ENCODE results near the gene CERK.

CERK gene

DNA sequence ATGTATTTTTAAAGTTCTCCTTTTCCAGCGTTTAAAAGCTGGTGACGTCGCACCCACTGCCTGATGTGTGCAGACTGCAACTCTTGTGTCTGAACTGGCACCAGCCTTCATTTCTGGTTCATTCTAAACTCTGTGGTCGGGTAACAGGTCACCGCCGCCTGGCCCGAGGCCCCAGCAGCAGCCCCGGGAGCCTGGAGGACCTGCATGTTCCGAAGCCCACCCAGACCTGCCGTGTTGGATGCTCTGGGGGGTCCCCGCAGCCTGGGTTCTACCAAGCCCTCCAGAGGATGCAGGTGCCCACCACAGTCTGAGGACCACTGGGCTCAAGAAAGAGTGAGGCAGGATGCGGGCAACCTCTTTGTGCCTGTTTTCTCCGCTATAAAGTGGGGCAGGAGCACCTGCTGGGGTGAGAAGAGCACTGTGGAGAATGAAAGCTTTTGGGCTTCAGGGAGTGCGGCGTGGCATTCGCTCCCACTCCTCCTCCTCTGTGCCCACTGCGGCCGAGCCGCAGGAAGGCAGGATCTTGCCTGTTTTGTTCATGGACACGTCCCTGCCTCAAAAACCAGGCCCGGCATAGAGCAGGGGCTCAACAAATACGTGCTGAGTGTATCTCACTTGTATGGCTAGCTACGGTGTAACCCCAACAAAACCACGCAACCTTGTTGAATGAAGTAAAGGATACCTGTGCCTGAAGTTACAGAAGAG, 40.1 kb downstream of the CERK start:
- no peak for DNase-seq

DNA sequence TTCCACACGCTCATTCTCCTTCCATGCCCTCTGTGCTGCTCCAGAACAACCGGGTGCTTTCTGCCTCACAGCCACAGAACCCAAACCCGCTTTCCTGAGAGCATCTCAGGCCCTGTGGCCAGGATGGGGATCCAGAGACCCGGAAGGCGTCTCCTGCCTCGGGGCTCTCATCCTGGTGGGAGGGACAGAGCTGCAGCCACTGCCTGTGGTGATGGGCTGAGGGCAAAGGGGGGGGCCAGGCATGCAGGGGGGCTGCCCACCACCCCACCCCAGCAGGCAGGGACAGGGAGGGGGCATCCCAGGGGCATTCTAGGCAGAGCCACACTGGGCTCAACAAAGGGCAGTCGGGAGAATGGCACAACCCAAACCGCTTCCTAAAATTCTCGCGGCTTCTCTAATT, 41.4 kb downstream of the CERK start:
- no peak for DNase-seq

DNA sequence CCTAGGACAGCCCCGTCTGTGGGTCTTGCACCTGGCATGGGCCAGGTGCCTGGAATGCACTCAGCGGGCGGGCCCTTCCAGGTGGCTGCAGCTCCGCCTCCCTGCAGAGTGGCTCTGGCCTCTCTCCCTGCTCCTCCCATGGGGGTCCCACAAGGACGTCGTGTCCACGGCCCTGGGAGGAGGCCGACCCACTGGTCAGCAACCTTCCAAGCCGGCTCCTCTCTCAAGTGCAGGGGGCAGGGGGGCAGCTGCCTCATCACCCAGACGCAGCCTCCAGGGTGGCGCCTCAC, 41.9 kb downstream of the CERK start:
- DNase-seq = no peak

DNA sequence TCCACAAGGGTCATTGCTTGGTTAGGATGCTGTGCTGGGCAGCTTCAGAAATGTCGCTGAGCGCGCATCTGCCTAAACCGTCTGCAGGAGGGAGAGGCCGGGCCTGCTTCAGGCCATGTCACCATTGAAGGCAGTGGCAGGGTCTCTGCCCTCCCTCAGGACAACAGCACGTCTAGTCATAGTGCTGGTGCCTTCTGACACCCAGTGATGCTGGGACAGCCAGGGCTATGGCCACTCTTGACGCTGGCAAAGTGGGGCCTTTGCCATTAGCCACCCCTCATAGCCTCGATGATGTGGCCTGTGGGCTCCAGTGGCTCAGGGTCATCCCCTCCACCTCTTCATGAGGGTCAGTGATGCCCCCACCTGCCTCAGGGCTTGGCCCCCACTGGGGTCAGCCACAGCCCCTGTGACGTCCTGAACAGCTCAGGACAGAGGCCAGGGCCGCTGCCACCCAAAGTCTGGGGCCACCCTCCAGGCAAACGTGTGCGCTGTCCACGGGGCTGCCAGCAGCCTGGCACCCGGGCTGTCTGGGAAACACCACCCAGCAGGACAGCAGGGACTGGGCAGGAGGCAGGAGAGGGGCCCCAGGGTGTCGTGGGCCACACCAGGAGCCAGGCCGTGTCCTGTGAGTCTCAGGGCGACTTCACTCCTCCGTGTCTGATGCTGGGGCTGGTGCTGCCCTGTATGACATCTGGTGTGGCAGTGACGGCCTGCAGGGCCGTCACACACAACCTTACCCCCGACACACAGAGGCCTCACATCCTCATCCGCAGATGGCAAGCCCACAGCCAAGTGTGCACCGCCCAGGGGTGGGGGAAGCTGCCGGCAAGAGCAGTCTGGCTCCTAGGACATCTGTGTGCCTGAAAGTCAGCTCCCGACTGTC, 42.5 kb downstream of the CERK start:
- DNase-seq = no peak

DNA sequence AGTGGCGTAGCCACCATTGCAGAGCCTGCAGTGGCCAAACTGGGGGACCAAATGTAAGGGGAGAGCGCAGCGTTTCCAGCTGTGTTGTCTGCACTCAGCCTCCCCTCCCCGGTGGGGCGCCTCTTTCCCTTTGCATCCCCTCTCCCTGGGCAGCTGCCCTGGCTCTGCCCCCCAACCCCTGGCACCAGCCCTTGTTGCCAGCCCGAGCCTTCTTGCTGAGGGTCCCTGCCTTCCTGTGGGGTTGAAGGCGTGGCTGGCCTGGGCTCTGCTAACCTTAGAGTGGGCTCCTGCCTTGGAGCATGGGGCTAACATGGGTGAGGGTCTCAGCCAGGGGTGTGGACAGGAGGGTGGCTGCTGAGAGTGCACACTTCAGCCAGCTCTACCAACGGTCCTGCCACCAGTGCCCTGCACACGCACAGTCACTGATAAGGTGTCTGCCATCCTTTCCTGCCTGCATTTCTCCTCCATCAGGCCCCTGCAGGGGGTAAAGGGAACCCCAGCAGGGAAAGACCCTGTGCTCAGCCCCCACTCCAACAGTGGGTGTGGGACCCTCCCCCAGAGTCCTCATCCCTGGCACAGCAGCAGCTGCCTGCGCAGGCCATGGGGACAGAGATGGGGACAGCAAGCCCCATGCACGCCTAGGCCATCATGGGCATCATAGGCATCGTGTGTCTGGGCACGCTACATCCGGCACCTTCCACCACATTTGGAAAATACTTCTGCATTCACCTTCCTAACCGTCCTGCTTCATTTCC, 43.5 kb downstream of the CERK start:
- DNase-seq = no peak

DNA sequence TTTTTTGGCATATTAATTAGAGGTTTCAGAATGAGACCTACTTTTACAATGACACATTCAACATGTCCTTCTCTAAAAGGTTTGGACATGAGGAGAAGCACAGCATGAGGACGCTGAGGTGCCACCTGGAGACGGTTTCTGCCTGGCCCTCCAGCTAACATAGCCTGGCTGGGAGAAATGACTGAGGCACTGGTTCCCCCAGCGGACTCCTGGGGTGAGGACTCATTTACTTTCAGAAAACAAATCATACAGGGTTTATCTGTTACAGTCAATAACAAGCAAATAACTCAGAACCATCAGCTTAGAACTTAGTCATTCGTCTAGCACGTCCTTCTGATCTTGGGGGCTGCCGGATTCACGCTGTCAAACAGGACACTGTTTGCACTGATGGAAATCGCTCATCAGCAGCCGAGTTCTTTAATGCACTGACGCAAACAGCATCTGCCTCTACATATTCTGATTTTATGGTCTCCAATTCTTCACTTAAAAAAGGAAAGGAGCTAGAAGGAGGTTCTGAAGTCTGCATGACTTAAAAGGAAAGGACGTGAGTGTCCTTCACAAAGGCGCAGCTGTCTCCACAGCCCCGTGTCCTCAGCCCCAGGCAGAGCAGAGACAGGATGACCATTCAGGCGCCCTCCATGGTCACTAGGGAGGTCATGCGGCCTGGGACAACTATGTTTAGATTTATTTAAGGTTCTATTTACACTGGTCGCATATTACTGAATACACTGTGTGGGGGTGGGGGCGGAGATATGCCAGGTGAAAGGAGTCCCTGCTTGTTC, 44.2 kb downstream of the CERK start:
- DNase-seq = no peak

DNA sequence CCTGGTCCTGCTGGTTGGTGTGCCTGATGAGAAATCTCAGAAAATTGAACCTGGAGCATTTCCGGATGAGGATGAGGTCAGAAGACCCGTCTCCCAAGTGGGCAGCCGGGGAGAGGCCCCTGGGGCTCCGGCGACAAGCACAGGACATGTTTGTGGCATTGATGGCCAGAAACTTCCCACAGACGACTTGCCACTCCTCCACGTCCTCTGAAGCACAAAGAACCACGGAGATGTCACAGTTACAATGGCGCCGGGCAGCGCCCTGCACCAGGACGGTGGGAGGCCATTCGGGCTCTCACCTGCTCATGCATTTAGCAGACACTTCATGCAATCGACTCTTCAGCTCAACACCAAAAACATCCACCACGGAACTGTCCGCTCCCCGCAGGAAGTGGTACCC, 46.5 kb downstream of the CERK start:
- DNase-seq = no peak

DNA sequence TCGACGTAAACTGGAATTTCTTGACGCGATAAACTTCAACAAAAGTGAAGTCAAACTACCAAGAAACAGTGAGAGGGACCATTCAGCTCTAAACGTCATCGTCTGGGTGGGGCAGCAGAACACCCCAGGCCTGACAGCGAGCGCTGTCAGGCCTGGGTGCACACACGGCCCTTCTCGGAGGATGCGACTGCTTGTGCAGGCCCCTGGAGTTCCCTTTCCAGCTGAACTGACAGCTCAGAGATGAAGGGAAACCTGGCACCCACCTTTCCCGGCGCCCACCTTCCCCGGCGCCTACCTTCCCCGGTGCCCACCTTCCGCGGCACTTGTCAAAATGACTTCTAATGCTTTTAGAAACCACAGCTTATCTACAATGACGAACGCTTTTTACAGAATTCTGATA, 47.9 kb downstream of the CERK start:
- DNase-seq = no peak

DNA sequence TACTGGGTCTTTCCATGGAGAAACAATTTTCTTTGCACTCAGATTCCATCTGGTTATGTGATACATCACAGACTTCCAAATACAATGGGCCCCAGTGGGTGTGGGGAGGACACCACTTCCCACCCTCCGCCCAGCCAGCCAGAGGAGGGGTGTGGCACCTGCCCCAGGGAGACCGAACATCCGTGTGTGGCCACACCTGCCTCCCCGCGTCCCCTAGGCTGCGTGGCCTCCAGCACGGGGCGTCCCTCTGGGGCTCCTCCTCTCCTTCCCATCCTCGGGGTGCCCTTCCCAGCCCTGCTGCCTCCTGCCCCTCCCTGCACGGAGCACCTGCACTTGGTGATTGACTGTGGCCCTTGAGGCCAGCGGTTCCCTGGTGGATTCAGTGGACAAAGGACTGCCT, 49.1 kb downstream of the CERK start:
- no peak for DNase-seq

DNA sequence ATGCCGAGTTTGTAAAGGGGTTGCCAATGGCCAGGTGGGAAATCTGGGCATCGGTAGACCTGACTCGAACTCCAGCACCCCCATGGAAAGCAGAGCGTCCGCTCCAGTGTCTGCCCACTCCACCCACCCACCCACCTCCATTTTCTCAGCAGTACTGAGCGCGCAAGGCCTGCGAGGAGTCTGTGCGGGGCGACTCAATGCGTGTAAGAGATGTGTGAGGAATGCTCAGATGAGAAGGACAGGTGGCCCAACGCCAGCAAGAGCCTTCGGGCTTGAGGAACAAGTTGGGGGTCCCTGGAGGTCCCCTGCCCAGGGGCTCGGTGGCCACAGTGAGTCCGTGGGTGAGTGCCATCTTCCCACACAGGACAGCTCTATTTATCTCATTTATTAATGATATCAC, 50.6 kb downstream of the CERK start:
- DNase-seq = no peak

DNA sequence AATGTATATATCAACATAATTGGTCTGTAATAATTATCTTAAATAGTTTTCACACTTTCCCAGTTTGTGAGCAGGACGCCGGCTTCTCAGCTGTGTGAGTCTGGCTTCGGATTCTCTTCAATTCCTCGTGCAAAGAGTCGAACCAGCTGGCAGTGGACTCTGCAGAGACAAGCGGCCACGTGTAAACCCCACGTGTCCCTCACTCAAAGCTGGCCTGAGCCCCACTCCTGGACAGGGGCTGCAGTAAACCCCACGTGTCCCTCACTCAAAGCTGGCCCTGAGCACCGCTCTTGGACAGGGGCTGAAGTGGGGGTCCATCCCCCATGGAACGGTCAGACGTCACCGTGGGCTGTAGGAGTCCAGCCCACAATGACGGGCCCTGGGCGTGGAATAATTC, 51.0 kb downstream of the CERK start:
- DNase-seq = no peak

DNA sequence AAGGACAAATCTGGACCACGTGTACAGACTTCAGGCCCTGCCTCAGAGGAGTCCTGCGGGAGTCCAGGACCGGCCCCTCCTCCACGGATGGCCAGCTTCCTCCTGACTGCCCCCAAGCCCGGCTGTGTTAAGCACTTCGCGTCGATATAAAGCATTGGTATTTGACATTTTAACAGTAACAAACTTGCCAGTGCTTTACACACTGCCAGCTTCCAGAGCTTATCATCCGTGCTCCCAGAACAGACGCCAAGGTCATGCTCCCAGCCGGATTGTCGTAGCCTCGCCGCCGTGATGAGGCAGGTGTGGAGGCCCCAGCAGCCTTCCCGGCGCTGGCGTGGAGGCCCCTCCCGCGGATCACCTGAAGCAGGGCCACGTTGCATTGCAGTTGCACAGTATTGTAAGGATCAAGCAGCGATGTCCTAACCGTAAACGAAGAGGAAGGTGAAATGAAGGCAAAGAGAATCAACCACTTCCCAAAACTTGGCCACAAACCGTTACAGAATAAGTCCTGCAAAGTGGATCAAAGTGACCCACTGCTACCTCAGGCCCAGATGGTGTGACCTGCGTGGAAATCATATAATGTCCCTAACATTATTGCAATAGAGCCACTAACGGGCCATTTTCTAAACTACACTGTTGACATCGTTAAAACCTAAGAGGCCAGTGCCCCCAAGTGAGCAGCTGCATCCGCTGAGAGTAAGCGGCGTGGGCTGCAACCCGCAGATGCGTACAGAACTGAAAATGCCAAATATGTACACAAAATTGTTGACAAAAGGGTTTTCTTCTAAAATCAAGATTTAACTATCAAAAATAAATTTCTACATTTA, 51.6 kb downstream of the CERK start:
- no peak for DNase-seq

DNA sequence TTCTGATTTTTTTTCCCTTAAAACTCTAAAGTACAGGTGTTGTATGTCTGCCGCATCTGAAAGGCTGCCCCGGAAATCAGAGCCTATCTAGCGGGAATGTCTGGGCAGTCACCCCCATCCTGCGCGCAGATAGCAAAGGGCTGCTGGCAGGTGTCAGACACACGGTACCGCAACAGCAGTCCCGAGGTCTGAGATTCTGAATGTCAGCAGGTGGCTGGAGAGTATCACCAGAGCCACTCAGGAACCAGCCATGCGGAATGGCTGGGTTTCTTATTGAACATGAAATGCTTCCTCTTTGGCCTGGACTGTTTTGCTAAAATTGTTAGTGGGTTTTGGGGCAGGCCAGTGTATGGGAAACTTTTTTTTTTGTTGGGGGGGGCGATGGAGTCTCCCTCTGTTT, 53.3 kb downstream of the CERK start:
- no peak for DNase-seq

DNA sequence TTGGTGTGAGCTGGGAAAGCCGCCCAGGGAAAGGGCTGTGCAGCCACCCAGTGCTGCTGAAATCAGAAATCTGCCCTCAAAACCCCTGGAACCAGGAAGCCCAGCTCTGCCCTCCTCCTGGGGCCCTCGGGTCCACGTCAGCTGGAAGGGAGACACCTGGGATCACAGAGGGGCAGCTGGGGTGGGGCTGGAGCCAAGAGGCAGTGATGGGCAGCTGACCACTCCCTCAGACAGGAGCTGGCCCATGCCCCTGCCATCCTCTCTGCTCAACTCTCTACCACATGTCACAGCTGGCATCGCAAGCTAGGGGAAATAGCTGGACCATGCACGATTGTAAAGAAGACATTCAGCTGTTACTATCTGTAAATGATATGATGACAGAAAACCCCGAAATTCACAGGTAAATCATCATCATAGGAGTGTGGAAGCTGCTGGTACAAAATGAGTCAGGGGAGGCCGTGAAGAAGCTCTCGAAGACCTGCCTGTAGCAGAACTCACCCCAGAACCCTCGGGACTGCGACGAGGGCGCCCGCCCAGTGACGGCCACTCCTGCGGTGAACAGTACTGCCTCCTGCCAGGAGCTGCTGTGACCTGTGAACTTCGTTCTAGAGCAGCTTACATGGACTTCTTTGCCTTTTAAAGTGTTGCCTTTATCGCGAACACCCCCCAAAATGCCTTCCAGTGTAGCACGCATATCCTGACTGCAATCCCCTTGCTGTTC, 55.9 kb downstream of the CERK start:
- no peak for DNase-seq

DNA sequence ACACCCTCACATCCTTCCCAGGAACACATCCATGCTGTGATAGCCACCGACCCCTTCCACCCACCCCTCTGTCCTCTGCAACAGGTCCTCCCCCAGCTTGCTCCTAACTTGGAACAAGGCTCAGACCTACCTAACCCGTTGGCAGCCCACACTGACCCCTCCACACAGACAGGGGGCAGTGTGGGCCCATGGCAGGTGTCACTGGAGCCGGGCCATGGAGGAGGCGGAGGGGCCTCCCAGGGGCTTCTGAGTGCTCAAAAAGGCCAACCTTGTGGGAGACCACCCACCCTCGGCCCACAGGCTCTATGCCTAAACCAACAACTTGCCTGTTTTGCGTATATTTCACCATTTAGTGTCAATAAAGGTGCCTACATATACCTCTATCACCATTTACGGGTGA, 57.0 kb downstream of the CERK start:
- no peak for DNase-seq

DNA sequence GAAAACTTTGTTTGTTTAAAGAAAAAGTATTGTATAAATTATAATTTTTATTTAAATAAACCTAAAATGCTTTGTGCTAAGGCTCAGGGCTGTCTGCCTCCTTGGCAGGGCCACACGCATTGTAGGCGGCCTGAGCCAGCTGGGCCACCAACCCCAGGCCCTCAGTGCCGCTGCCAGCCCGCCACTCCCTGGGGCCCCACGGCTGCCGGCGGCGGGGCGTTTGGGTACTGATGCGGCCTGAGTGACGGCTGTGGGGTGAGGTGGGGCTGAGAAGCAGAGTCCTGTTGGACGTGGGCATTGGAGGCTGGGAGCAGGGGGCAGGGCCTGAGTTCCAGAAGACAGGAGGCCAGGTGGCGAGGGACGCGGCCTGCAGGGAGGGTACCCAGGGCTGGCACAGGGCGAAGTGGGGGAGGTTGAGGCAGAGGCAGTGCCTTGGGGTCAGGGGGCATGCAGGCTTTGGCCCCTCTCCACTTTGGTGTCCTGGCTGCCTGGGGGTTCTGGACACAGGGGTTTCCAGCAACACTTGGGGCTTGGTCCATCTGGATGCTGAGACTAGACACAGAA, 58.3 kb downstream of the CERK start:
- DNase-seq = no peak

DNA sequence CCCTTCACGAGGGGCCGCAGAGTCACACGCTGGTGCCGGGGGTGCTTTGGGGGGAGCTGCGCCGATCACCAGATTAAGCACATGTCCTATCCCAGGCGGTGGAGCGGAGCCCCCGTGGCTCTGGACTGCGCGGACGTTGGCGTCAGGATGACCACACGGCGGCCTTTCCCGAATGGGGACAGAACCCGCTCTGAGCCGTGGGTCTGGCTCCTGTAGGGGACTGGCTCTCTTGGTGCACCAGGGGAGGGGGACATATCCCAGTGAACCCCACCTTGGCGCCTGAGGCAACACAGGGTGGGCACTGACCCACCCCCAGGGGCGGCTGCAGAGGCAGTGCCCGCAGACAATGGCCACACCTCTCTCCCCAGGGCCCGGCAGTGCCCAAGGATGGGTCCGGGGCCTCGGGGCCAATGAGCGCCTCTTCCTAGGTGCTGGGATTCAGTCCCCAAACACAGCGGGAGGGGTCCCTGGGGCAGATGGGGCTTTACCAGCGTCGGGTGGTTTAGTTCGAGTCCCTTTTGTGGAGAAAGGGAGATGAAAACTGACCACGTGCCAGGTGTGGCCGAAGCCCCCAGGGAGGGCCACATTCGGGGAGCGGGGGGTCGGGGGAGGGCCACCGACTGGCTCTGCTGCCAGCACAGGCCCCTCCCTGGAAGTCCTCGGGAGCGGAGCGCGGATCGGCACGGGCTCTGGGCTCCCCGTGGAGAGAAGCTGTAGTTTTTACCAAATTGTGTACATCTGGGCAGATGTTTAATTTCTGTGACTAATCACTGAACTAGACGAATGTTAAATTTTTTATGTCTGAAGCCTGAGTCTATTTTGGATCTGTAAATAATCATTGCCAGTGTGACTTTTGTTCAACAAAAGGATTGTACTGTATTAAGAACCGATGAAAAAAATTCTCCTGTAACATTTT, 59.0 kb downstream of the CERK start:
- DNase-seq = no peak

DNA sequence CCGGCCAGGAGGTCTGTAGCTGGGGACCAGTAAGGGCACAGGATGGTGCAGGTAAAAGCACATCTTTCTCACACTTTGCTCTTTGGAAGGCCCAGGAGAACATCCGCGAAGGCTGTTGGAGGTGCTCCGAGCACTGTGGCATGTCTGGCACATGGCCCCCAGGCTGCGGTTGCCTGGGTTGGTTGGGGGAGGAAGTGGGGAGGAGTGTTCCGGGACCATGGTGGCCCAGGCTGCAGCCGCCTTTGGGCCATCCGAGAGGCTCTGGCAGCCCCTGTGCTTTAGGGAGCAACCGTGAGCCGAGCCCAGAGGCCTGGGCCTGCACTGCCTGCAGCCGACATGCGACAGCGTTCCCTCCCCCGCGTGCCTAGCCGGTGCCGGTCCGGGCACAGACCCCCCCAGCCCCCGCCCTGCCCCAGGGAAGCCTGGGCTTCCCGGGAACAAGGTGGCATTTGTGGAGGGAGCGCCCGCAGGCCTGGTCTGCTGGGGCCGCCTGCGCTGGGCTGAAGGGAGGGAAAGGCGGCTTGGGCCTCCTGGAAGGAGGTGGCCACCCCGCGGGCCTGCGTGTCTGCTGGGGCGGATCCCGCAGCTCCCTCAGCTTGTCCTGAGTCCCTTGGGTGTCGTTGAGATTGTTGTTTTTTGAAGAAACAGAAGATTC, 59.9 kb downstream of the CERK start:
- DNase-seq = no peak

DNA sequence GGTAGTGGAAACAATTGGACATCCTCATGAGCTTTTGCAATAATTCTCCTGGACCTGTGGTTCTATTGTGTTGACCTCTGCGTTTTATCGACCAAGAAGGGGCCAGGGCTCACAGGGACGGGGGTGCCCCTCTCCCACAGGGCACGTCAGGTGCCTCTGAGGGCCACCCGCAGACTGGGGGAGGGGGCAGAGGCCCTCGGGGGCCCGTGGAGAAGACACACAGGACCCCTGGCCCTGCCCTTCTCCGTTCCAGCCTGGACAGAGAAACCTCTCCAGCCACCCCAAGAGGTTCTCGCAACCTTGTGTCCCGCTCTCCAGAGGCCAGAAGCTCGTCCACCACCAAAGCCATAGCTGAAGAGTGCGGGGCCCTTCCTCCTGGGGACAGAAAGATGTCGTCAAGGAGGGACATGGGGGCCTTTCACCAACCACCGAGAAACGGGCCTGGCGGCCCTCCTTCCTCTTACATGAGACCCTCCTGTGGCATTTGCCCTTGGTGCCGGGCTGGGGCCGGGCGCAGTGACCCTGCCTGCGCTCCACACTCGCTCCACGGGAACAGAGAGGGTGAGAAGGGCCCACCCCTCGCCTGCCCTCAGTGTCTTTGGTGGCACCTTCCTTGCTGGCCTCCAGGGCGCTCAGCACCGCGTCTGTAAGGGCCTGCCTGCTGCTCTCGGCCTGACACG, 60.6 kb downstream of the CERK start:
- no peak for DNase-seq

Data from stimulated activated CD4-positive, alpha-beta T cell treated with anti-CD3 and anti-CD28 coated beads, Interleukin-4, amount 100 ng/mL, for 4 hours (primary cell).